ENCODE results near the gene SLC8A3.

Gene SLC8A3

DNA sequence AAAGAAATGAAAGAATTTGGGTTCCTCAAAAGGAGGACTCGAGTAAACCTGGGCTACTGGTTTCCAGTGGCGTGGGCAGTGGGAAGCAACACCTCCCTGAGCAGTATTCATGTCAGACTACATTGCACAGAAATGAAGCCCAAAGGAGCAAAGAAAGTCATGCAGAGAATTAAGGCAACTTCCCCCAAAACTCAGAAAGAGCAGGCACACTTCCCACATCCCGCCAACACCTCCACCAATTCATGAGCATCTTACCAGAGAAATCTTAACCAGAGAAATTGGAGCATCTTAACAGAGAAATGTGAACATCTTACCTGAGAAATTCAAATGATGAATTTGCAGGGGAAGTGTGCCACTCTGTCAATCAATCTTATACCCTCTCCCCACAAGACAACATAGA, 36.7 kb downstream of the SLC8A3 start:
- no peak overlapping the region for H3K4me3 ChIP-seq (ENCODE audit: low read depth, low read length)
- no peak for DNase-seq (ENCODE audit: low read depth)
- no peak for TF ChIP-seq POLR2A (IDR thresholded peaks at IDR 0.05; ENCODE audit: extremely low read depth, insufficient read length)
- TF ChIP-seq MAX (IDR thresholded peaks at IDR 0.05; ENCODE audit: low read depth, low read length), result no peak
- no peak for TF ChIP-seq CTCF (IDR thresholded peaks at IDR 0.05; ENCODE audit: low read depth, low read length)

DNA sequence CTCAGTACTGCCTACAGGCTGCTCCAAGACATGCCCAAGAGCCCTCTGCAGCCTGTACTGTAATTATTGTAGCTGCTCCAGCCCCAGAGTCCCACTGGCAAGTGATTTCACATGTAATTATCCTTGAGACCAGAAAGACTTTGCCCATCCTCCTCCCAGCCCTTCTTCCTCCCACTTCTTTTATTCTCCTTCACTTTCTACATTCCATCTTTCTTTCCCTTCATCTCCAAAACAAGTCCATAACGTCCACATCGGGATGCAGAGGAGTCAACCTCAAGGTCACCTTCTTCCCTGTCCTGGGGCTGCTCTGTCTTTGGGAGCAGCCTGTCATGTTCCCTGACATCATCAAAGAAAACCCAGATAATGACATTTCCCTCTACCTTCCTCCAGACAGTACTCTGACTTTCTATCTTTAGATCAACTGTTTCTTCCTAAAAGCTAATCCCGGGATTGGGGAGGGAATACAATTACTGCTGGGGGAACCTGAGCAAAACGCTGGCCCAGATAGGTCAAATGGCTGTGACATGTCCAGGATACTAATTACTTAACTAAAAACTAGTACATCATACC, 39.1 kb downstream of the SLC8A3 start:
- DNase-seq (ENCODE audit: low read depth), result no peak
- TF ChIP-seq POLR2A (IDR thresholded peaks at IDR 0.05; ENCODE audit: extremely low read depth, insufficient read length), result no peak
- no peak for TF ChIP-seq CTCF (IDR thresholded peaks at IDR 0.05; ENCODE audit: low read depth, low read length)
- TF ChIP-seq MYC (IDR thresholded peaks at IDR 0.05; ENCODE audit: low read depth, low read length), result no peak
- no peak for TF ChIP-seq MAX (IDR thresholded peaks at IDR 0.05; ENCODE audit: low read depth, low read length)
- no peak overlapping the region for H3K4me3 ChIP-seq (ENCODE audit: low read depth, low read length)

DNA sequence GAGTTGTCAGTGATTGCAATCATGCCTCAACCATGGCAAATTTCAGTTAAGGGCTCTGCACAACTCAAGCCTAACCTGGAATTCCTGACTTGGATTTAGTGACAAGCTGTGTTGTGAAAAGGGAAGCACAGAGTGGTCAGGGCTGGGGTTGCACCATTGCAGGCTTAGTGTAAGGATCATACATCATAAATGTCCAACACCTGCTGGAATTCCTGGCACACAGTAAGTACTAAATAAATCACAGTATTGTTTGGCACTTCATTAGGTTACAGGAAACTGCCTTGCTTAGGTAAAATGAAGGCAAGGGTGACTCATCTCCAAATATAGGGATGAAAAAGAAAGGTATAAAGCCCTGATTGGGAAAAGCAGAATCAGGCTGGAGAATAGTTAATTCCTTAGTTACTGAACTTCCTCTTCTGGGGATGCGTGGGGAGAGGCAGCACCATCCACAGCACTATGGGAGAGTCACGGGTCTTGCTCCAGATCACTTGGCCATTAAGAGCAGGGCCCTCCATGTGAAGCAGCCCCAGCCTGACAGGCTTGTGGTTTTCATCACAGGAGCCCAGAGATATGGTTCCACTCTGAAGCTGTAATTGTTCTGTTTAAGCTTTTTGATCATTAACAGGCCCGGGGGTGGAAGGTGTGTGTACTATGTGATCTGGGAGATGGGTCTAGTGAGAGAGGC, 39.7 kb downstream of the SLC8A3 start:
- no peak overlapping the region for H3K4me3 ChIP-seq (ENCODE audit: low read depth, low read length)
- no peak for DNase-seq (ENCODE audit: low read depth)
- no peak for TF ChIP-seq MAX (IDR thresholded peaks at IDR 0.05; ENCODE audit: low read depth, low read length)
- TF ChIP-seq MYC (IDR thresholded peaks at IDR 0.05; ENCODE audit: low read depth, low read length), result no peak
- TF ChIP-seq POLR2A (IDR thresholded peaks at IDR 0.05; ENCODE audit: extremely low read depth, insufficient read length), result no peak
- TF ChIP-seq CTCF (IDR thresholded peaks at IDR 0.05; ENCODE audit: low read depth, low read length), result no peak

DNA sequence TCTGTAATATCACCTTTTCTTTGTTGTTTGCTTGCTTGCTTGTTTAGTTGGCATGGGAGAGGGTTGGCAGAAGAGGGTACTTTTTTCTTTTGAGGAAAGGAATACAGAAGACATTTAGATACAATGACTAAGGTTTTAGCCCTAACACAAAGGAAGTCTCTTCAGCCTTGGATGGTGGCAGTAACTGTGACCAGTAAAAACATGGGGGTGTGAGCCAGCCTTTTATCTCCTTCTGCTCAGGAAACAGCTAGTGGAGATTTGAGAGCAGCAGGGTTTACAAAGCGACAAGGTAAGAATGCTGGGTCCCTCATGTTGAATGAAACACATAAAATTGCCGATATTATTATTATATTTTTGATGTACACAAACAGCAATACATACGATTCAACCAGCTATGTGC, 40.4 kb downstream of the SLC8A3 start:
- TF ChIP-seq CTCF (IDR thresholded peaks at IDR 0.05; ENCODE audit: low read depth, low read length), result no peak
- TF ChIP-seq MYC (IDR thresholded peaks at IDR 0.05; ENCODE audit: low read depth, low read length), result no peak
- TF ChIP-seq MAX (IDR thresholded peaks at IDR 0.05; ENCODE audit: low read depth, low read length), result no peak
- no peak for TF ChIP-seq POLR2A (IDR thresholded peaks at IDR 0.05; ENCODE audit: extremely low read depth, insufficient read length)
- no peak for DNase-seq (ENCODE audit: low read depth)
- H3K4me3 ChIP-seq (ENCODE audit: low read depth, low read length), result no peak overlapping the region

GRCh38 chr14:70144046-70144445, 44.7 kb downstream of the SLC8A3 start:
- DNase-seq (ENCODE audit: low read depth), result no peak
- TF ChIP-seq MAX (IDR thresholded peaks at IDR 0.05; ENCODE audit: low read depth, low read length), result no peak
- no peak overlapping the region for H3K4me3 ChIP-seq (ENCODE audit: low read depth, low read length)

GRCh38 chr14:70143306-70143705, 45.4 kb downstream of the SLC8A3 start:
- TF ChIP-seq MAX (IDR thresholded peaks at IDR 0.05; ENCODE audit: low read depth, low read length) (no peak), POLR2A (IDR thresholded peaks at IDR 0.05; ENCODE audit: extremely low read depth, insufficient read length) (no peak), CTCF (IDR thresholded peaks at IDR 0.05; ENCODE audit: low read depth, low read length) (no peak), MYC (IDR thresholded peaks at IDR 0.05; ENCODE audit: low read depth, low read length) (no peak)

More at GRCh38 chr14:70143306-70143705, 45.4 kb downstream of the SLC8A3 start:
- DNase-seq (ENCODE audit: low read depth), result no peak
- no peak overlapping the region for H3K4me3 ChIP-seq (ENCODE audit: low read depth, low read length)
